ENCODE measurements around the gene TRAF1. TPM values are rescaled to one million over a fixed set of nuclear protein-coding genes. Genes with fewer than 3 reads are reported as not detected.

The TRAF1 gene
- total RNA-seq, 2 donors from 2014 or later: 2.0 to 3.0 TPM

- Histone ChIP-seq H3K27ac (peak overlapping the region in 1 of 2 donors; percentile 35), H3K4me3 (no peak overlapping the region), H3K27me3 (no peaks in the 10 kb centered on the region), H3K4me1 (peaks cover 0 to 5% of the 10 kb centered on the region in 2 donors), H3K9me3 (no peaks in the 10 kb centered on the region), H3K36me3 (no peaks in the 10 kb centered on the region)
- no peak for DNase-seq (ENCODE audit: low spot score)
- no peak for TF ChIP-seq CTCF (IDR thresholded peaks at IDR 0.05)
These were observed 40.6 kb downstream of the TRAF1 start for GRCh38 chr9:120885958-120886357.

- H3K36me3 ChIP-seq: no peaks in the 10 kb centered on the region
- H3K9me3 ChIP-seq: no peaks in the 10 kb centered on the region
- no peak overlapping the region for H3K4me3 ChIP-seq
- H3K4me1 ChIP-seq: peaks cover 0 to 5% of the 10 kb centered on the region in 2 donors
- H3K27me3 ChIP-seq: no peaks in the 10 kb centered on the region
- peak overlapping the region in 1 of 2 donors; percentile 35 for H3K27ac ChIP-seq
- no peak for TF ChIP-seq CTCF (IDR thresholded peaks at IDR 0.05)
- no peak for DNase-seq (ENCODE audit: low spot score)
These were observed 41.1 kb downstream of the TRAF1 start for GRCh38 chr9:120885457-120885856.

GRCh38 chr9:120883608-120883996 is 43.0 kb downstream of the TRAF1 start:
- no peaks in the 10 kb centered on the region for H3K9me3 ChIP-seq
- no peak overlapping the region for H3K27ac ChIP-seq
- no peaks in the 10 kb centered on the region for H3K36me3 ChIP-seq
- no peak for TF ChIP-seq CTCF (IDR thresholded peaks at IDR 0.05)
- peaks cover 0 to 5% of the 10 kb centered on the region in 2 donors for H3K4me1 ChIP-seq
- DNase-seq (ENCODE audit: low spot score): no peak
- no peak overlapping the region for H3K4me3 ChIP-seq
- no peaks in the 10 kb centered on the region for H3K27me3 ChIP-seq

GRCh38 chr9:120882935-120883607 is 43.5 kb downstream of the TRAF1 start:
- Histone ChIP-seq H3K27ac (no peak overlapping the region), H3K27me3 (no peaks in the 10 kb centered on the region), H3K36me3 (no peaks in the 10 kb centered on the region), H3K4me3 (no peak overlapping the region), H3K9me3 (no peaks in the 10 kb centered on the region), H3K4me1 (peaks cover 0 to 7% of the 10 kb centered on the region in 2 donors)
- TF ChIP-seq CTCF (IDR thresholded peaks at IDR 0.05): no peak
- no peak for DNase-seq (ENCODE audit: low spot score)

- Histone ChIP-seq H3K27ac (no peak overlapping the region), H3K27me3 (no peaks in the 10 kb centered on the region), H3K36me3 (no peaks in the 10 kb centered on the region), H3K4me3 (no peak overlapping the region), H3K9me3 (no peaks in the 10 kb centered on the region), H3K4me1 (peaks cover 0 to 15% of the 10 kb centered on the region in 2 donors)
- TF ChIP-seq CTCF (IDR thresholded peaks at IDR 0.05): no peak
- DNase-seq (ENCODE audit: low spot score): no peak
These were observed 47.1 kb downstream of the TRAF1 start for GRCh38 chr9:120879446-120879845.
